HepG2 (cell line): ENCODE data around the gene SMARCC1. TPM values are rescaled to one million over a fixed set of nuclear protein-coding genes. Genes with fewer than 3 reads are reported as not detected.

Experiments used
- ATAC-seq: fragments of 200-7000 bp; cut with Tn5 transposase; 3 replicates; pipeline ENCODE4 v1.9.1; 2020; ENCODE audit warnings: mild to moderate bottlenecking, moderate library complexity
- BruUV-seq: library from RNA; stranded (reverse); fragments of 400-500 nt; replicated peaks from 2 replicates; lab custom pipeline; 2021; lab: Mats Ljungman, UMichigan
- CTCF ChIA-PET: fragments of 300-600 bp; formaldehyde crosslinking; extraction: SDS; loops from one replicate; lab custom pipeline; 2021; ENCODE audit warnings: low total read pairs, inconsistent platforms, low intra/inter-chr PET ratio; lab: Yijun Ruan, JAX
- POLR2A ChIA-PET: fragments of 350-600 bp; sonication (Branson Sonifier 250); formaldehyde crosslinking; loops from one replicate; lab custom pipeline; 2020; ENCODE audit warnings: antibody characterized with exemption, inconsistent platforms; lab: Yijun Ruan, JAX
- DNase-seq: peaks from one replicate; pipeline ENCODE4 v3.0.0-alpha.2; 2015; ENCODE audit warnings: low spot score
- FAIRE-seq: peaks from 3 replicates; lab custom pipeline; 2011; peaks lifted over from hg19 to GRCh38; lab: Jason Lieb, UNC
- H2AFZ ChIP-seq: one replicate; pipeline ENCODE4 v1.6.1; 2011; ENCODE audit warnings: low read length, inconsistent platforms
- H3K27ac ChIP-seq: fragments of 300-600 bp; 3 replicates; pipeline ENCODE4 v1.8.0; 2011; ENCODE audit warnings: mixed run types, mild to moderate bottlenecking, mixed read lengths, low read length, inconsistent platforms; ENCODE audit not compliant: insufficient read depth; ENCODE audit errors: extremely low read length
- H3K27me3 ChIP-seq, 2 experiments: fragments of 200-600 bp in 1 of 2; 2 replicates in 1 of 2; 3 replicates in 1 of 2; pipeline versions ENCODE4 v1.6.0 to v1.8.0; 2011; ENCODE audit warnings: low read length in 2 of 2, mild to moderate bottlenecking in 2 of 2, moderate library complexity in 2 of 2, inconsistent platforms in 1 of 2; ENCODE audit not compliant: insufficient read depth in 2 of 2, control insufficient read depth in 1 of 2
- H3K36me3 ChIP-seq, 2 experiments: fragments of 200-600 bp in 1 of 2; replicated peaks in 1 of 2; 2 replicates in 1 of 2; 3 replicates in 1 of 2; pipeline versions ENCODE4 v1.5.1 to v1.8.0; 2011; ENCODE audit warnings: low read length in 2 of 2, inconsistent platforms in 1 of 2; ENCODE audit not compliant: insufficient read depth in 2 of 2, control insufficient read depth in 1 of 2
- H3K4me1 ChIP-seq: 2 replicates; pipeline ENCODE4 v1.5.1; 2012; ENCODE audit warnings: low read length, inconsistent platforms; ENCODE audit not compliant: insufficient read depth
- H3K4me2 ChIP-seq: 2 replicates; pipeline ENCODE4 v1.6.0; 2011; ENCODE audit warnings: low read depth, low read length, inconsistent platforms
- H3K4me3 ChIP-seq, 3 experiments: fragments of 200-600 bp in 1 of 3; sonication (generic), shearing (Covaris generic) in 1 of 3; replicated peaks in 1 of 3; 2 replicates each; pipeline ENCODE4 v1.5.1; 2011 to 2016; ENCODE audit warnings: low read length in 3 of 3, inconsistent platforms in 2 of 3, low read depth in 2 of 3, mild to moderate bottlenecking in 2 of 3, control low read depth in 1 of 3, mixed read lengths in 1 of 3; ENCODE audit not compliant: insufficient read depth in 1 of 3
- H3K79me2 ChIP-seq: one replicate; pipeline ENCODE4 v1.6.1; 2011; ENCODE audit warnings: low read length, inconsistent platforms; ENCODE audit not compliant: insufficient read depth
- H3K9ac ChIP-seq: 2 replicates; pipeline ENCODE4 v1.6.0; 2011; ENCODE audit warnings: mild to moderate bottlenecking, low read depth, low read length, inconsistent platforms; ENCODE audit not compliant: insufficient read depth
- H3K9me3 ChIP-seq: 2 replicates; pipeline ENCODE4 v1.5.1; 2012; ENCODE audit warnings: mild to moderate bottlenecking, low read length
- H4K20me1 ChIP-seq: 2 replicates; pipeline ENCODE4 v1.6.0; 2011; ENCODE audit warnings: inconsistent platforms, mild to moderate bottlenecking, low read length, moderate library complexity; ENCODE audit not compliant: insufficient read depth
- AHR ChIP-seq: IDR thresholded peaks from 2 replicates; pipeline ENCODE4 v1.6.1; 2018; ENCODE audit warnings: missing genetic modification reagents, missing compliant biosample characterization
- CEBPB ChIP-seq: IDR thresholded peaks from 2 replicates; pipeline ENCODE4 v1.6.1; 2011; ENCODE audit warnings: low read depth, low read length, improper control_type of control experiment, borderline replicate concordance
- CHD2 ChIP-seq: IDR thresholded peaks from 2 replicates; pipeline ENCODE4 v1.6.1; 2011; ENCODE audit warnings: low read depth, low read length, improper control_type of control experiment
- HNRNPLL ChIP-seq: fragments of 200-400 bp; formaldehyde crosslinking; IDR thresholded peaks from 2 replicates; pipeline ENCODE4 v1.6.1; 2017; ENCODE audit warnings: mild to moderate bottlenecking, low read depth, low read length; ENCODE audit not compliant: poor library complexity, severe bottlenecking
- IKZF1 ChIP-seq: fragments of 450-650 bp; IDR thresholded peaks from 2 replicates; pipeline ENCODE4 v1.7.1; 2016
- MEF2D ChIP-seq: sonication (generic); formaldehyde crosslinking; IDR thresholded peaks from 2 replicates; pipeline ENCODE4 v1.5.1; 2020; ENCODE audit warnings: mild to moderate bottlenecking, missing genetic modification reagents
- NRL ChIP-seq: sonication (generic); formaldehyde crosslinking; IDR thresholded peaks from 2 replicates; pipeline ENCODE4 v1.5.0; 2020; ENCODE audit warnings: missing genetic modification reagents, mild to moderate bottlenecking, moderate library complexity, borderline replicate concordance
- SMARCE1 ChIP-seq: fragments of 450-650 bp; IDR thresholded peaks from 2 replicates; pipeline ENCODE4 v1.6.1; 2017; ENCODE audit warnings: borderline replicate concordance
- SP140L ChIP-seq: sonication (generic); formaldehyde crosslinking; IDR thresholded peaks from 2 replicates; pipeline ENCODE4 v1.4.0; 2020; ENCODE audit warnings: missing genetic modification reagents, borderline replicate concordance
- TSC22D2 ChIP-seq: sonication (generic); formaldehyde crosslinking; IDR thresholded peaks from 2 replicates; pipeline ENCODE4 v1.5.1; 2020; ENCODE audit warnings: missing genetic modification reagents, mild to moderate bottlenecking, borderline replicate concordance
- ZC3H4 ChIP-seq: sonication (generic); formaldehyde crosslinking; IDR thresholded peaks from 2 replicates; pipeline ENCODE4 v1.4.0; 2020; ENCODE audit warnings: missing genetic modification reagents, borderline replicate concordance
- ZNF343 ChIP-seq: sonication (generic); formaldehyde crosslinking; IDR thresholded peaks from 2 replicates; pipeline ENCODE4 v1.4.0; 2020; ENCODE audit warnings: mild to moderate bottlenecking, missing genetic modification reagents
- ZNF567 ChIP-seq: sonication (generic); formaldehyde crosslinking; IDR thresholded peaks from 2 replicates; pipeline ENCODE4 v1.8.1; 2023; ENCODE audit warnings: mild to moderate bottlenecking, missing genetic modification reagents, borderline replicate concordance
- ZSCAN21 ChIP-seq: sonication (generic); formaldehyde crosslinking; IDR thresholded peaks from 2 replicates; pipeline ENCODE4 v1.8.0; 2022; ENCODE audit warnings: mild to moderate bottlenecking, missing genetic modification reagents, moderate library complexity, borderline replicate concordance
- WGBS: methylation state at CpG from one replicate; pipeline ENCODE4 v1.1.6; 2017; ENCODE audit warnings: low lambda C conversion rate; 5-methylcytosine and 5-hydroxymethylcytosine counted together
- in situ Hi-C: cut with HindIII; loops from 2 replicates; pipeline ENCODE4 v1.10.0; 2017; ENCODE audit warnings: low pct_unique_long_range_greater_than_20kb; ENCODE audit not compliant: extremely low pct_ligation_motif_present
- intact Hi-C: fragments of 100-400 bp; cut with micrococcal nuclease; formaldehyde crosslinking; loops from one replicate; pipeline ENCODE4 v1.10.0; 2022; ENCODE audit not compliant: unreplicated experiment
- polyA plus RNA-seq, 8 experiments: library from polyadenylated mRNA; depleted of rRNA in 3 of 8; stranded (reverse) in 7 of 8; unstranded in 1 of 8; fragments of >200 nt; fragmentation: Illumina TruSeq in 4 of 8; extraction: Trizol in 4 of 8; gene quantifications; 2 replicates each; pipeline versions ENCODE4 v1.2.1 to v1.2.3, GENCODE V29; 2011 to 2016; ENCODE audit warnings: low read depth in 4 of 8, missing spikeins in 1 of 8, mixed read lengths in 1 of 8; ENCODE audit not compliant: insufficient read depth in 1 of 8
- total RNA-seq, 5 experiments: library from RNA; depleted of rRNA; stranded (reverse); fragments of >200 nt; fragmentation: Illumina TruSeq; extraction: Trizol; gene quantifications; 2 replicates each; pipeline ENCODE4 v1.2.3, GENCODE V29; 2016; ENCODE audit warnings: low read depth in 1 of 5
- TF ChIP-seq, protein P1 (sequence below): sonication (generic); formaldehyde crosslinking; IDR thresholded peaks from 2 replicates; pipeline ENCODE4 v1.4.0; 2020; ENCODE audit warnings: missing genetic modification reagents
- TF ChIP-seq, protein P2 (sequence below): IDR thresholded peaks from 2 replicates; pipeline ENCODE4 v1.6.1; 2016
- TF ChIP-seq, protein P3 (sequence below): sonication (generic); formaldehyde crosslinking; conservative IDR thresholded peaks from 2 replicates; pipeline ENCODE4 v1.4.0; 2020; ENCODE audit warnings: missing genetic modification reagents
- TF ChIP-seq, protein P4 (sequence below): sonication (generic); formaldehyde crosslinking; conservative IDR thresholded peaks from 2 replicates; pipeline ENCODE4 v1.8.0; 2022; ENCODE audit warnings: mild to moderate bottlenecking, moderate library complexity, missing genetic modification reagents

The SMARCC1 gene
- total and polyA plus RNA-seq, 2 of the 13 experiments (the other 11 are each of a cell fraction or from before 2014, with no cell fraction given), result 47.9 to 58.4 TPM

DNA sequence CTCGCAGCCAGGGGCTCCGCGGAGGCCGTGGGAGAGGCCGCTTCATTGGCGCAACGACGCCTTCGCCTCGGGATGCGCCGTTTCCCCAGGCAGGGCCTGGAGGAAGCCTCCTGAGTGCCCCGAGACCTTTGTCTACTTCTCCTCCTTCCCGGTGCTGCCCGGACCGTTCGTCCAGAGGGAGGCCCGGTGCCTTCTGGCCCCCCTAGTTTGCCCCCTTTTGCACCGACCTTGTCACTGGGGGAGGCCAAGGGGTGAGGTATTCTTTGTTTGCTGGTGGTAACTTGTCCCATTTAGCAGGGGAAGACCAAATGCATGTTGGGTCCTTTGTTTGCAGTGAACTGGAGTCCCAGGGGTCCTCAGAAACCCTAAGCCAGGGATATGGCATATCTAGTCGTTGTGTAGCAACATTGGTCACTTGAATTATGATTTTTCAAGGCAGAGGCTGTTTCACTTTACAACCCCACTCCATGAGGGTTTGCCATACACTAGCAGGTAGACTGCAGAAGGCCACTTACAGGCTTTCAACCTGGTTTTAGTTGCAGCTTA, 21.9 kb upstream of the SMARCC1 start:
- Histone ChIP-seq H3K9ac (peak overlapping the region; percentile 82), H4K20me1 (no peaks in the 10 kb centered on the region), H3K27ac (peak overlapping the region; percentile 87), H3K27me3 (no peaks in the 10 kb centered on the region), H2AFZ (peak overlapping the region; percentile 66), H3K36me3 (peaks cover 2 to 3% of the 10 kb centered on the region in 2 experiments; a peak in 1 of 5 replicates), H3K4me2 (peak overlapping the region; percentile 96), H3K4me1 (peaks cover 32% of the 10 kb centered on the region), H3K9me3 (no peaks in the 10 kb centered on the region), H3K79me2 (peaks cover 13% of the 10 kb centered on the region), H3K4me3 (peak overlapping the region; percentile 78 to 91 (median 89))
- ATAC-seq, result no peak
- 0% methylated on average over 2 of the region's 20 CpGs for WGBS
- no TSS peak for BruUV-seq
- no peak for DNase-seq
- intact Hi-C loops (no loop called here), in situ Hi-C loops (no loop called here)
- CTCF ChIA-PET, result no interaction called here
- POLR2A ChIA-PET, result no interaction called here
- FAIRE-seq, result no peak
- TF ChIP-seq NRL (CRISPR knock-in tag) (0 out of 2 replicates have a peak, but pooled peaks have one; percentile 63), ZNF567 (CRISPR knock-in tag) (0 out of 2 replicates have a peak, but pooled peaks have one; percentile 10), MEF2D (CRISPR knock-in tag) (0 out of 2 replicates have a peak, but pooled peaks have one; percentile 2), ZSCAN21 (CRISPR knock-in tag) (peak; percentile 43; the same call in 1 of the 2 replicates), SP140L (CRISPR knock-in tag) (no peak), SMARCE1 (no peak), CEBPB (no peak), AHR (CRISPR knock-in tag) (peak; percentile 51; the same call in 1 of the 2 replicates), HNRNPLL (peak; percentile 49), ZNF343 (peak; percentile 41; the same call in 1 of the 2 replicates), TSC22D2 (CRISPR knock-in tag) (no peak), IKZF1 (no peak), CHD2 (no peak), ZC3H4 (CRISPR knock-in tag) (no peak)
- TF ChIP-seq, protein P1, sequence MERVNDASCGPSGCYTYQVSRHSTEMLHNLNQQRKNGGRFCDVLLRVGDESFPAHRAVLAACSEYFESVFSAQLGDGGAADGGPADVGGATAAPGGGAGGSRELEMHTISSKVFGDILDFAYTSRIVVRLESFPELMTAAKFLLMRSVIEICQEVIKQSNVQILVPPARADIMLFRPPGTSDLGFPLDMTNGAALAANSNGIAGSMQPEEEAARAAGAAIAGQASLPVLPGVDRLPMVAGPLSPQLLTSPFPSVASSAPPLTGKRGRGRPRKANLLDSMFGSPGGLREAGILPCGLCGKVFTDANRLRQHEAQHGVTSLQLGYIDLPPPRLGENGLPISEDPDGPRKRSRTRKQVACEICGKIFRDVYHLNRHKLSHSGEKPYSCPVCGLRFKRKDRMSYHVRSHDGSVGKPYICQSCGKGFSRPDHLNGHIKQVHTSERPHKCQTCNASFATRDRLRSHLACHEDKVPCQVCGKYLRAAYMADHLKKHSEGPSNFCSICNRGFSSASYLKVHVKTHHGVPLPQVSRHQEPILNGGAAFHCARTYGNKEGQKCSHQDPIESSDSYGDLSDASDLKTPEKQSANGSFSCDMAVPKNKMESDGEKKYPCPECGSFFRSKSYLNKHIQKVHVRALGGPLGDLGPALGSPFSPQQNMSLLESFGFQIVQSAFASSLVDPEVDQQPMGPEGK, result peak; percentile 84; the same call in 1 of the 2 replicates
- TF ChIP-seq, protein P2, sequence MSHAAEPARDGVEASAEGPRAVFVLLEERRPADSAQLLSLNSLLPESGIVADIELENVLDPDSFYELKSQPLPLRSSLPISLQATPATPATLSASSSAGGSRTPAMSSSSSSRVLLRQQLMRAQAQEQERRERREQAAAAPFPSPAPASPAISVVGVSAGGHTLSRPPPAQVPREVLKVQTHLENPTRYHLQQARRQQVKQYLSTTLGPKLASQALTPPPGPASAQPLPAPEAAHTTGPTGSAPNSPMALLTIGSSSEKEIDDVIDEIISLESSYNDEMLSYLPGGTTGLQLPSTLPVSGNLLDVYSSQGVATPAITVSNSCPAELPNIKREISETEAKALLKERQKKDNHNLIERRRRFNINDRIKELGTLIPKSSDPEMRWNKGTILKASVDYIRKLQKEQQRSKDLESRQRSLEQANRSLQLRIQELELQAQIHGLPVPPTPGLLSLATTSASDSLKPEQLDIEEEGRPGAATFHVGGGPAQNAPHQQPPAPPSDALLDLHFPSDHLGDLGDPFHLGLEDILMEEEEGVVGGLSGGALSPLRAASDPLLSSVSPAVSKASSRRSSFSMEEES, result 0 out of 2 replicates have a peak, but pooled peaks have one; percentile 27
- TF ChIP-seq, protein P3, sequence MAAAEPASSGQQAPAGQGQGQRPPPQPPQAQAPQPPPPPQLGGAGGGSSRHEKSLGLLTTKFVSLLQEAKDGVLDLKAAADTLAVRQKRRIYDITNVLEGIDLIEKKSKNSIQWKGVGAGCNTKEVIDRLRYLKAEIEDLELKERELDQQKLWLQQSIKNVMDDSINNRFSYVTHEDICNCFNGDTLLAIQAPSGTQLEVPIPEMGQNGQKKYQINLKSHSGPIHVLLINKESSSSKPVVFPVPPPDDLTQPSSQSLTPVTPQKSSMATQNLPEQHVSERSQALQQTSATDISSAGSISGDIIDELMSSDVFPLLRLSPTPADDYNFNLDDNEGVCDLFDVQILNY (CRISPR knock-in tag), result no peak
- TF ChIP-seq, protein P4, sequence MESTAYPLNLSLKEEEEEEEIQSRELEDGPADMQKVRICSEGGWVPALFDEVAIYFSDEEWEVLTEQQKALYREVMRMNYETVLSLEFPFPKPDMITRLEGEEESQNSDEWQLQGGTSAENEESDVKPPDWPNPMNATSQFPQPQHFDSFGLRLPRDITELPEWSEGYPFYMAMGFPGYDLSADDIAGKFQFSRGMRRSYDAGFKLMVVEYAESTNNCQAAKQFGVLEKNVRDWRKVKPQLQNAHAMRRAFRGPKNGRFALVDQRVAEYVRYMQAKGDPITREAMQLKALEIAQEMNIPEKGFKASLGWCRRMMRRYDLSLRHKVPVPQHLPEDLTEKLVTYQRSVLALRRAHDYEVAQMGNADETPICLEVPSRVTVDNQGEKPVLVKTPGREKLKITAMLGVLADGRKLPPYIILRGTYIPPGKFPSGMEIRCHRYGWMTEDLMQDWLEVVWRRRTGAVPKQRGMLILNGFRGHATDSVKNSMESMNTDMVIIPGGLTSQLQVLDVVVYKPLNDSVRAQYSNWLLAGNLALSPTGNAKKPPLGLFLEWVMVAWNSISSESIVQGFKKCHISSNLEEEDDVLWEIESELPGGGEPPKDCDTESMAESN (CRISPR knock-in tag), result no peak
